K562 (cell line): Measurements from ENCODE around the gene TXLNA. TPM values are rescaled to one million over a fixed set of nuclear protein-coding genes. Genes with fewer than 3 reads are reported as not detected.

Experiments
- COPS2 ChIP-seq: fragments of 450-650 bp; conservative IDR thresholded peaks from 2 replicates; pipeline ENCODE4 v1.6.1; 2016; ENCODE audit warnings: mild to moderate bottlenecking, moderate library complexity
- HOXB6 ChIP-seq: fragments of 250-450 bp; sonication (Bioruptor Pico); IDR thresholded peaks from 2 replicates; pipeline ENCODE4 v1.5.1; 2022; ENCODE audit warnings: mild to moderate bottlenecking, borderline replicate concordance
- MCM2 ChIP-seq: fragments of 450-650 bp; IDR thresholded peaks from 2 replicates; pipeline ENCODE4 v1.6.1; 2017; ENCODE audit warnings: low read depth, mild to moderate bottlenecking
- MGA ChIP-seq: fragments of 450-650 bp; IDR thresholded peaks from 2 replicates; pipeline ENCODE4 v1.6.1; 2016; ENCODE audit warnings: mild to moderate bottlenecking, moderate library complexity
- NFXL1 ChIP-seq: fragments of 450-650 bp; formaldehyde crosslinking; IDR thresholded peaks from 2 replicates; pipeline ENCODE4 v1.4.0; 2021; ENCODE audit warnings: mild to moderate bottlenecking
- TAF7 ChIP-seq: fragments of 450-650 bp; IDR thresholded peaks from 2 replicates; pipeline ENCODE4 v1.6.1; 2016; ENCODE audit warnings: missing genetic modification characterization, missing compliant biosample characterization
- YY1 ChIP-seq, 3 experiments: IDR thresholded peaks; 2 replicates each; pipeline ENCODE4 v1.6.1; 2011; ENCODE audit warnings: low read length in 2 of 3, mild to moderate bottlenecking in 2 of 3, moderate library complexity in 2 of 3, borderline replicate concordance in 1 of 3, control low read depth in 1 of 3, low read depth in 1 of 3; ENCODE audit not compliant: insufficient read depth in 3 of 3, insufficient replicate concordance in 2 of 3, control insufficient read depth in 1 of 3, insufficient read length in 1 of 3; ENCODE audit errors: extremely low read depth in 1 of 3
- ZFP30 ChIP-seq: fragments of 250-450 bp; sonication (Bioruptor Pico); IDR thresholded peaks from 2 replicates; pipeline ENCODE4 v1.8.0; 2022; ENCODE audit warnings: moderate library complexity, mild to moderate bottlenecking, inconsistent platforms, borderline replicate concordance
- ZFX ChIP-seq: sonication (generic); formaldehyde crosslinking; IDR thresholded peaks from 2 replicates; pipeline ENCODE4 v1.8.0; 2022; ENCODE audit warnings: mild to moderate bottlenecking, missing genetic modification reagents, moderate library complexity
- ZNF445 ChIP-seq: fragments of 250-450 bp; sonication (Bioruptor Pico); IDR thresholded peaks from 2 replicates; pipeline ENCODE4 v1.4.0; 2020; ENCODE audit warnings: low read depth, mild to moderate bottlenecking, moderate library complexity
- polyA plus RNA-seq, 8 experiments: library from polyadenylated mRNA; depleted of rRNA in 4 of 8; stranded (reverse) in 5 of 8; unstranded in 3 of 8; fragments of >200 nt; fragmentation: Nextera tagmentation in 2 of 8; fragmentation: Illumina TruSeq in 1 of 8; extraction: Ambion mirVana in 2 of 8; extraction: Trizol in 1 of 8; gene quantifications; 2 replicates each; pipeline versions ENCODE4 v1.2.1 to v1.2.3, GENCODE V29; 2011 to 2014; ENCODE audit warnings: inconsistent platforms in 1 of 8, missing spikeins in 1 of 8
- total RNA-seq, 7 experiments: library from RNA; depleted of rRNA in 6 of 7; stranded (reverse); fragments of >200 nt in 6 of 7; fragmentation: Illumina TruSeq in 2 of 7; extraction: Trizol in 2 of 7; gene quantifications; 2 replicates each; pipeline versions ENCODE4 v1.2.1 to v1.2.3, GENCODE V29; 2011 to 2021; ENCODE audit warnings: low replicate concordance in 1 of 7
- TF ChIP-seq, protein P1 (sequence below): fragments of 450-650 bp; IDR thresholded peaks from 2 replicates; pipeline ENCODE4 v1.6.1; 2014; ENCODE audit warnings: low read depth, mild to moderate bottlenecking, moderate library complexity, borderline replicate concordance
- TF ChIP-seq, protein P2 (sequence below): fragments of 250-450 bp; sonication (Bioruptor Pico); IDR thresholded peaks from 2 replicates; pipeline ENCODE4 v1.5.0; 2020; ENCODE audit warnings: mild to moderate bottlenecking

TXLNA gene
- total and polyA plus RNA-seq, 9 of the 15 experiments (the other 6 are each of a cell fraction or from before 2014, with no cell fraction given): 9.2 to 54.5 (median 39.3) TPM

GRCh38 chr1:32200226-32201010 is 20.9 kb downstream of the TXLNA start, which contains the start of gene CCDC28B (continued):
- 0 out of 2 replicates have a peak, but pooled peaks have one; percentile 24 for TF ChIP-seq ZFX (CRISPR knock-in tag)
- TF ChIP-seq MCM2: no peak
- TF ChIP-seq COPS2: no peak
- 0 out of 2 replicates have a peak, but pooled peaks have one; percentile 44 for TF ChIP-seq ZNF445 (CRISPR knock-in tag)
- TF ChIP-seq, protein P1, sequence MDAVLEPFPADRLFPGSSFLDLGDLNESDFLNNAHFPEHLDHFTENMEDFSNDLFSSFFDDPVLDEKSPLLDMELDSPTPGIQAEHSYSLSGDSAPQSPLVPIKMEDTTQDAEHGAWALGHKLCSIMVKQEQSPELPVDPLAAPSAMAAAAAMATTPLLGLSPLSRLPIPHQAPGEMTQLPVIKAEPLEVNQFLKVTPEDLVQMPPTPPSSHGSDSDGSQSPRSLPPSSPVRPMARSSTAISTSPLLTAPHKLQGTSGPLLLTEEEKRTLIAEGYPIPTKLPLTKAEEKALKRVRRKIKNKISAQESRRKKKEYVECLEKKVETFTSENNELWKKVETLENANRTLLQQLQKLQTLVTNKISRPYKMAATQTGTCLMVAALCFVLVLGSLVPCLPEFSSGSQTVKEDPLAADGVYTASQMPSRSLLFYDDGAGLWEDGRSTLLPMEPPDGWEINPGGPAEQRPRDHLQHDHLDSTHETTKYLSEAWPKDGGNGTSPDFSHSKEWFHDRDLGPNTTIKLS: no peak
- TF ChIP-seq MGA: peak; percentile 99
- no peak for TF ChIP-seq TAF7
- TF ChIP-seq ZFP30 (CRISPR knock-in tag): no peak
- peak; percentile 75; the same call in 1 of the 2 replicates for TF ChIP-seq NFXL1 (CRISPR knock-in tag)
- TF ChIP-seq, protein P2, sequence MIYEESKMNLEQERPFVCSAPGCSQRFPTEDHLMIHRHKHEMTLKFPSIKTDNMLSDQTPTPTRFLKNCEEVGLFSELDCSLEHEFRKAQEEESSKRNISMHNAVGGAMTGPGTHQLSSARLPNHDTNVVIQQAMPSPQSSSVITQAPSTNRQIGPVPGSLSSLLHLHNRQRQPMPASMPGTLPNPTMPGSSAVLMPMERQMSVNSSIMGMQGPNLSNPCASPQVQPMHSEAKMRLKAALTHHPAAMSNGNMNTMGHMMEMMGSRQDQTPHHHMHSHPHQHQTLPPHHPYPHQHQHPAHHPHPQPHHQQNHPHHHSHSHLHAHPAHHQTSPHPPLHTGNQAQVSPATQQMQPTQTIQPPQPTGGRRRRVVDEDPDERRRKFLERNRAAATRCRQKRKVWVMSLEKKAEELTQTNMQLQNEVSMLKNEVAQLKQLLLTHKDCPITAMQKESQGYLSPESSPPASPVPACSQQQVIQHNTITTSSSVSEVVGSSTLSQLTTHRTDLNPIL (CRISPR knock-in tag): no peak
- TF ChIP-seq YY1 (IDR thresholded peaks at IDR 0.05; ENCODE audit: borderline replicate concordance in 1 of 3, control insufficient read depth in 1 of 3, extremely low read depth in 1 of 3, insufficient read depth in 3 of 3, insufficient read length in 1 of 3, insufficient replicate concordance in 2 of 3, low read depth in 1 of 3, low read length in 2 of 3): peak in 2 of 3 experiments; percentile 31 to 85
- no peak for TF ChIP-seq HOXB6 (CRISPR knock-in tag)
